BLaER1 treated with 17β-estradiol and CSF1 and Interleukin-3, amounts not matched to agents 10 nM and 100 nM (cell line): Measurements from ENCODE around the gene ETV7.

ENCODE experiments used
- H3K27ac ChIP-seq, 11 experiments: shearing (Covaris generic); formaldehyde crosslinking; 2 replicates each; pipeline ENCODE4 v1.8.1; 2022
- H3K27me3 ChIP-seq, 11 experiments: shearing (Covaris generic); formaldehyde crosslinking; 2 replicates each; pipeline ENCODE4 v1.8.1; 2022
- H3K36me3 ChIP-seq, 11 experiments: shearing (Covaris generic); formaldehyde crosslinking; 2 replicates each; pipeline ENCODE4 v1.8.1; 2022
- H3K4me1 ChIP-seq, 10 experiments: shearing (Covaris generic); formaldehyde crosslinking; 2 replicates each; pipeline ENCODE4 v1.8.1; 2022
- H3K4me2 ChIP-seq, 11 experiments: shearing (Covaris generic); formaldehyde crosslinking; 2 replicates each; pipeline ENCODE4 v1.8.1; 2022
- H3K4me3 ChIP-seq, 10 experiments: shearing (Covaris generic); formaldehyde crosslinking; 2 replicates each; pipeline ENCODE4 v1.8.1; 2022
- H3K9ac ChIP-seq, 11 experiments: shearing (Covaris generic); formaldehyde crosslinking; 2 replicates each; pipeline ENCODE4 v1.8.1; 2022
- H3K9me3 ChIP-seq, 11 experiments: shearing (Covaris generic); formaldehyde crosslinking; replicated peaks in 1 of 11; 2 replicates each; pipeline ENCODE4 v1.8.1; 2022
- H4K20me1 ChIP-seq, 11 experiments: shearing (Covaris generic); formaldehyde crosslinking; 2 replicates each; pipeline ENCODE4 v1.8.1; 2022
- Cebpa-rat ChIP-seq, 11 experiments: shearing (Covaris generic); IDR thresholded peaks; 2 replicates each; pipeline ENCODE4 v1.8.1; 2022

ETV7 gene

GRCh38 chr6:36335465-36336207 lies 51.8 kb downstream of the ETV7 start:
- Histone ChIP-seq H3K4me1 (peaks cover 24 to 86% (median 61%) of the 10 kb centered on the region in 10 experiments), H3K4me2 (peak overlapping the region in 7 of 11 experiments; percentile 74 to 92 (median 81); a peak in 10 of 22 replicates), H3K36me3 (no peaks in the 10 kb centered on the region), H3K4me3 (no peak overlapping the region), H3K27me3 (no peaks in the 10 kb centered on the region), H3K9me3 (no peaks in the 10 kb centered on the region), H3K27ac (no peak overlapping the region), H3K9ac (no peak overlapping the region), H4K20me1 (no peaks in the 10 kb centered on the region)
- no peak for TF ChIP-seq Cebpa-rat (IDR thresholded peaks at IDR 0.05)

DNA sequence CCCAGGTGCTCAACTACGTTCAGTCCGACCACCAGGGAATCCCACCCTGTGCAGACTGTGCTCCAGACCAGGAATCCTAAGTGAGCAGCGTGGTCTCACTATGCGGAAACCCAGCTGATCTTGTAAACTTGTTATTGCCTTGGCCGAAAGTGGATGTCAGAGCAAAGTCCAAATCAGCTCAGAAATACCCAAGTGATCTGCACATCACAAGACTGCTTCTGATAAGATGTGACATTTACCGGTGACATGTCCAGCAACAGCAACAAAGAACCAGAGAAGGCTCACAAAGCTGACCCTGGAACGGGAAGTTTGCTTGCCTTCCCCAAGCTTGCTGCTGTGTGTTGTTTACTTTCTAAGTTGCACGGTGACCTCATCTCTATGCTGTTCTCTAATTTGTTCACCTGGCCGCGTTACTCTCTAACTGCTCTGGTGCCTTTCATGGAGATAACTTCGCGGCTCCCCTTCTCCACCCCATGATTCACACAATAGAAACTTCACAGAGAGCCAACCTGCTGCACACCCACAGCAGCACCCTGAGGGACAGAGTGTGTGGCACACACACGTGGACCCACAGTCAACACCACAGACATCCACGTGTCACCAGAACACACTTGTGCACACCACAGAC lies 52.5 kb downstream of the ETV7 start:
- Histone ChIP-seq H3K9ac (no peak overlapping the region), H3K4me2 (peak overlapping the region; percentile 67 to 92 (median 78); a peak in 20 of 22 replicates), H3K4me3 (no peak overlapping the region; a peak in 1 of 20 replicates), H3K27me3 (no peaks in the 10 kb centered on the region), H3K27ac (no peak overlapping the region), H3K4me1 (peaks cover 24 to 88% (median 62%) of the 10 kb centered on the region in 10 experiments), H3K36me3 (no peaks in the 10 kb centered on the region), H4K20me1 (0 out of 22 replicates have a peak, but pooled peaks cover 0 to 2% (median 0%) of the 10 kb centered on the region in 11 experiments), H3K9me3 (no peaks in the 10 kb centered on the region)
- TF ChIP-seq Cebpa-rat (IDR thresholded peaks at IDR 0.05): no peak

DNA sequence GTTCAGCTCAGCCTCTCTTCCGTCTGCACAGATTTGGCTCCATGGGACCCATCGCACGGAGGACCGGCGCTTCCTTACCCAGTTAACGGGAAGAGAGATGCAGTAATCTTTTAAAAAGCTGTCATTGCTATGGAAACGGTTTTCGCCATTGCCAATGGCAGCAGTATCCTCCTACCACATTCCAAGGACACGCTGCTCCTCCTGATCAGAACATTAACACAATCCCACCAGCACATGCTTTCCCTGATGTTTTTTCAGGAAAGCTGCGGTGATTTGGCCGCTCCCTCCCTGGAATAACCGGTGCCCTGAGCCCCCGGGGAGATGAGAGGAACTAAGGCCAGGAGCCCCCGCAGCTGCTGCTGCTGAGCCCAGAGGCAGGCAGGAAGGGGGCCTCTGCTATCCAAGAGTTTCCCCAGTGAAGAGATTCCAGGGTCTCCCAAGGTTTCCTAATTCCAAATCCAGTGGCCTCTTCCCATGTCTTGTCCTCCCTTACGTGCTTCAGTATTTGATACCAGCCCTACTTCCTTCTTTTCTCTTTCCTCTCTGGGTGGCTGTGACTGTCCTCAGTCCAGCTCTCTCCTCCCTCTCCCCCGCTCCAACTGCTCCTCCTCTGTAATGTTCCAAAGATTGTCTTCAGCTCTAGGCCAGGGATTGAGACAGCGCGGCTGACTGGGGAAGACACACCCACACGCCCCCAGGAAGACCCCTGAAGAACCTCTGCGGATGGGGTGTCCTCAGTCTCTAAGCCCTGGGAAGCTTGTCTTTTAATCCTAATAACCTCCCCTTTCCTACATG lies 53.3 kb downstream of the ETV7 start:
- no peaks in the 10 kb centered on the region for H3K9me3 ChIP-seq
- peaks cover 25 to 92% (median 68%) of the 10 kb centered on the region in 10 experiments for H3K4me1 ChIP-seq
- no peaks in the 10 kb centered on the region for H3K27me3 ChIP-seq
- TF ChIP-seq Cebpa-rat (IDR thresholded peaks at IDR 0.05): no peak
- peak overlapping the region in 1 of 11 experiments; percentile 27; a peak in 1 of 22 replicates for H3K9ac ChIP-seq
- H4K20me1 ChIP-seq: 0 out of 22 replicates have a peak, but pooled peaks cover 0 to 4% (median 0%) of the 10 kb centered on the region in 11 experiments
- H3K4me3 ChIP-seq: no peak overlapping the region; a peak in 1 of 20 replicates
- no peak overlapping the region for H3K27ac ChIP-seq
- no peaks in the 10 kb centered on the region for H3K36me3 ChIP-seq
- H3K4me2 ChIP-seq: peak overlapping the region; percentile 67 to 92 (median 78)

DNA sequence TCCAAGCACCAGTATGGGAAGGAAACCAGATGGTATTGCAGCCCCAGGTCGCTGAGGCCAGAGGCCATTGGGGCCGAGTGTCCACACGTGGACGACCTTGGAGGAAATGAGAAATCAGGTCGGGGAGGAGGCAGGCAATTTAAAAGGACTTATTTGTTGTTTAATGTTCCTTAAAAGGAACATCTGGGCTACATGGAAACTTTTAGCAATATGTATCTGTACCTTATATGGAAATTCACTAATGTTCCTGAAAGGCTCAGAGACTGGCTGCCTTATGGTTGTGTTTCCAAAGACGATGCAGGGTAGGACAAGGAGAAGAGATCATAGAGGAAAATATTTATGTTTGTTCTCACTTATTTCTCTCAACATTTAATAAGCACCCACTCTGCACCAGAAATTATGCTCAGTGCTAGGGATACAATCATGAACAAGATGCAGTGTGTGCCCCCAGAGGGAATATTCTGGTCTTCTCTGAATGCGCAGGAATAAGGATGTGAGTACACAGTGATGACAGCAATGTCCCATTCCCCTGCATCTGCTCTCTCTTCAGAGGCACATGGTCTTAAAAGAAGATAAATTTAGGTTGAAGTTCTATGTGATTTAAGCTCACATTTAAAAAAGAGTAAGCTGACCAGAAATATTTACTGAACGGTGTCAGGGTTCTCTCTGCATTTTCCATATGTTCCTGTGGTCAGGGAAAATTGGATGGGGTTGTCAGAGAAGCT lies 54.1 kb downstream of the ETV7 start:
- no peak overlapping the region for H3K9ac ChIP-seq
- no peak for TF ChIP-seq Cebpa-rat (IDR thresholded peaks at IDR 0.05)
- no peaks in the 10 kb centered on the region for H3K27me3 ChIP-seq
- H3K27ac ChIP-seq: no peak overlapping the region
- no peaks in the 10 kb centered on the region for H3K36me3 ChIP-seq
- H3K4me2 ChIP-seq: peak overlapping the region in 10 of 11 experiments; percentile 67 to 92 (median 80); a peak in 20 of 22 replicates
- H4K20me1 ChIP-seq: 0 out of 22 replicates have a peak, but pooled peaks cover 0 to 4% (median 0%) of the 10 kb centered on the region in 11 experiments
- H3K4me3 ChIP-seq: no peak overlapping the region
- H3K4me1 ChIP-seq: peaks cover 23 to 92% (median 72%) of the 10 kb centered on the region in 10 experiments
- H3K9me3 ChIP-seq: no peaks in the 10 kb centered on the region

- Histone ChIP-seq H4K20me1 (0 out of 22 replicates have a peak, but pooled peaks cover 0 to 4% (median 0%) of the 10 kb centered on the region in 11 experiments), H3K27ac (no peak overlapping the region), H3K27me3 (no peaks in the 10 kb centered on the region), H3K36me3 (no peaks in the 10 kb centered on the region), H3K9ac (no peak overlapping the region), H3K4me3 (no peak overlapping the region), H3K9me3 (no peaks in the 10 kb centered on the region), H3K4me1 (peaks cover 33 to 94% (median 80%) of the 10 kb centered on the region in 10 experiments), H3K4me2 (peak overlapping the region in 4 of 11 experiments; percentile 29 to 92 (median 38); a peak in 6 of 22 replicates)
- TF ChIP-seq Cebpa-rat (IDR thresholded peaks at IDR 0.05): no peak
These were observed 56.1 kb downstream of the ETV7 start for GRCh38 chr6:36331381-36331780.

- Histone ChIP-seq H3K9ac (peak overlapping the region in 3 of 11 experiments; percentile 9 to 33 (median 13); a peak in 1 of 22 replicates), H3K4me2 (peak overlapping the region; percentile 15 to 86 (median 78); a peak in 20 of 22 replicates), H3K27me3 (no peaks in the 10 kb centered on the region), H3K4me1 (peaks cover 33 to 100% (median 90%) of the 10 kb centered on the region in 10 experiments), H3K9me3 (no peaks in the 10 kb centered on the region), H3K36me3 (no peaks in the 10 kb centered on the region), H3K27ac (peak overlapping the region in 1 of 11 experiments; percentile 32; a peak in 2 of 22 replicates), H3K4me3 (no peak overlapping the region), H4K20me1 (0 out of 22 replicates have a peak, but pooled peaks cover 0 to 4% (median 0%) of the 10 kb centered on the region in 11 experiments)
- TF ChIP-seq Cebpa-rat (IDR thresholded peaks at IDR 0.05): no peak
These were observed 57.1 kb downstream of the ETV7 start for GRCh38 chr6:36330366-36330765.

DNA sequence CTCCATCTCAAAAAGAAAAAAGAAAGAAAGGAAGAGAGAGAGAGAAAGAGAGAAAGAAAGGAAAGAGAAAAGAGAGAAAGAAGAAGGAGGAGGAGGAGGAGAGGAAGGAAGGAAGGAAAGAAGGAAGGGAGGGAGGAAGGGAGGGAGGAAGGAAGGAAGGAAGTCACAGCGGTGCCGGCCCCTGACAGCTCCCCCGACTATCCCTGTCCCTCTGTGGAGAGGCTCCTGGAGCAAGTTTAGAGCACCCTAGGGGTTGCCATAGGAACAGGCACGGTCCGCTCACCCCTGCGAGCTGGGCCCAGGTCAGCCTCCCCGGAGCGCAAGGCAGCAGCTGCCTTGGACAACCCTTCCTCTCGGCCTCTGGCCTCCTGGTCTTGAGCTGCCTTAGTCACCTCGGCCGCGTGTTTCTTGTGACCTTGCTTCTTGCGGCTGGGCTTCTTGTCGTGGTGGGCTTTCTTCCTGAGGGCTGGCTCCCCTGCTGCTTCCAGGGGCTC lies 57.6 kb downstream of the ETV7 start:
- peaks cover 30 to 100% (median 90%) of the 10 kb centered on the region in 10 experiments for H3K4me1 ChIP-seq
- H3K4me2 ChIP-seq: peak overlapping the region; percentile 15 to 86 (median 78); a peak in 20 of 22 replicates
- H4K20me1 ChIP-seq: 0 out of 22 replicates have a peak, but pooled peaks cover 0 to 4% (median 0%) of the 10 kb centered on the region in 11 experiments
- peak overlapping the region in 1 of 11 experiments; percentile 32; a peak in 2 of 22 replicates for H3K27ac ChIP-seq
- H3K27me3 ChIP-seq: no peaks in the 10 kb centered on the region
- H3K9ac ChIP-seq: peak overlapping the region in 3 of 11 experiments; percentile 9 to 33 (median 13); a peak in 2 of 22 replicates
- no peak overlapping the region for H3K4me3 ChIP-seq
- no peaks in the 10 kb centered on the region for H3K36me3 ChIP-seq
- no peaks in the 10 kb centered on the region for H3K9me3 ChIP-seq
- TF ChIP-seq Cebpa-rat (IDR thresholded peaks at IDR 0.05): no peak

- H3K4me3 ChIP-seq: no peak overlapping the region
- no peaks in the 10 kb centered on the region for H3K27me3 ChIP-seq
- peaks cover 24 to 100% (median 90%) of the 10 kb centered on the region in 10 experiments for H3K4me1 ChIP-seq
- H3K27ac ChIP-seq: no peak overlapping the region
- peak overlapping the region in 8 of 11 experiments; percentile 1 to 86 (median 80); a peak in 14 of 22 replicates for H3K4me2 ChIP-seq
- no peaks in the 10 kb centered on the region for H3K36me3 ChIP-seq
- no peak for TF ChIP-seq Cebpa-rat (IDR thresholded peaks at IDR 0.05)
- no peaks in the 10 kb centered on the region for H3K9me3 ChIP-seq
- H3K9ac ChIP-seq: no peak overlapping the region
- 0 out of 22 replicates have a peak, but pooled peaks cover 0 to 4% (median 0%) of the 10 kb centered on the region in 11 experiments for H4K20me1 ChIP-seq
These were observed 58.9 kb downstream of the ETV7 start for GRCh38 chr6:36328600-36328999.
